Activated CD4-positive, alpha-beta T cell treated with anti-CD3 and anti-CD28 coated beads, Interleukin-2, amount 50 U/mL, for 4 hours (primary cell): ENCODE measurements around the gene CORO7.
"Not testable (repeated sequence)": the region's sequence is repeated elsewhere in the genome, so short reads cannot be mapped to it uniquely, and the experiment has no call there.

Experiments
- DNase-seq, 2 experiments: peaks; one replicate each; pipeline ENCODE4 v3.0.0-alpha.2; 2020

CORO7 gene

GRCh38 chr16:4350787-4351659 is 65.4 kb downstream of the CORO7 start, which contains the start of gene PAM16:
PAM16 (minus strand) TSS chr16:4351321; CDS start chr16:4351234, 87 bp downstream.
- DNase-seq: peak; percentile 97 to 98

GRCh38 chr16:4350365-4350786 is 66.0 kb downstream of the CORO7 start:
- DNase-seq: no peak

- no peak for DNase-seq
These were observed 67.1 kb downstream of the CORO7 start for GRCh38 chr16:4349332-4349731.

- no peak for DNase-seq
These were observed 68.5 kb downstream of the CORO7 start for GRCh38 chr16:4347765-4348509.

GRCh38 chr16:4347010-4347409 is 69.4 kb downstream of the CORO7 start:
- DNase-seq: no peak

- no peak for DNase-seq
These were observed 70.3 kb downstream of the CORO7 start for GRCh38 chr16:4345836-4346781.

GRCh38 chr16:4344983-4345835 is 71.2 kb downstream of the CORO7 start:
- DNase-seq: no peak

- DNase-seq: not testable (repeated sequence)
These were observed 72.0 kb downstream of the CORO7 start for GRCh38 chr16:4344300-4344982.

GRCh38 chr16:4342866-4343744 is 73.3 kb downstream of the CORO7 start:
- DNase-seq: no peak

GRCh38 chr16:4341250-4341649 is 75.1 kb downstream of the CORO7 start:
- no peak for DNase-seq

- no peak for DNase-seq
These were observed 76.0 kb downstream of the CORO7 start for GRCh38 chr16:4340443-4340842.

- DNase-seq: no peak
These were observed 76.5 kb downstream of the CORO7 start for GRCh38 chr16:4339909-4340308.

GRCh38 chr16:4339455-4339854 is 76.9 kb downstream of the CORO7 start:
- DNase-seq: no peak

GRCh38 chr16:4338712-4339299 is 77.6 kb downstream of the CORO7 start:
- DNase-seq: no peak

- DNase-seq: no peak
These were observed 78.2 kb downstream of the CORO7 start for GRCh38 chr16:4338125-4338582.

GRCh38 chr16:4337540-4338088 is 78.8 kb downstream of the CORO7 start:
- no peak for DNase-seq

GRCh38 chr16:4336701-4337539 is 79.5 kb downstream of the CORO7 start:
- no peak for DNase-seq
